Left renal cortex interstitium (tissue), 4 donors: ENCODE measurements around the gene C5. TPM values are rescaled to one million over a fixed set of nuclear protein-coding genes. Genes with fewer than 3 reads are reported as not detected.

ENCODE experiments used
- DNase-seq, 4 donors: peaks; one replicate each; pipeline ENCODE4 v3.0.0-alpha.2; 2013; ENCODE audit warnings: low read depth in 4 of 4, low spot score in 2 of 4, missing footprints in 1 of 4
- polyA plus RNA-seq, 4 donors: library from polyadenylated mRNA; unstranded; fragments of 120-200 nt; gene quantifications; one replicate each; pipeline ENCODE4 v1.2.1, GENCODE V29; 2013; ENCODE audit not compliant: insufficient read length in 4 of 4

C5 gene
- polyA plus RNA-seq, 4 donors = 12.6 to 17.1 (median 15.5) TPM

DNA sequence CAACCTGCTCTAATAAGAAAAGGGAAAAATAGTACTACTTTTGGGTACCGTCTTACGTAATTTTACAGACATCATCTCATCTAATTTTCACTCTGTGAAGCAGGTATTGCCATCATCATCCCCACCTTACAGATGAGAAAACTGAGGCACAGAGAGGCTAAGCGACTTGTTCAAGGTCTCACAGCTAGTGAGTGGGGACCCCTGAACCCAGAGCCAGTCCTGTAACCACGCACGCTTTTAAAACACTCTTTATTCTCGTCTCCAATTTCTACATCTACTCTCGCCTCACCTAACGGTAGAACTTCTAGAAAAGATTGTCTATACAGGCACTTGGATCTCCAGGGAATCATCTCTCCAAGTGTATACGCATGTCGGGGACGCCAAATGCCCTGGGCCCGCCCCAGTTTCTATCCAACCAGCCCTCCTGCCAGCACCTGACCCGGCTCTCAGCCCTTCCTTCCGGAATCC lies 122.0 kb downstream of the C5 start:
- DNase-seq = no peak

DNA sequence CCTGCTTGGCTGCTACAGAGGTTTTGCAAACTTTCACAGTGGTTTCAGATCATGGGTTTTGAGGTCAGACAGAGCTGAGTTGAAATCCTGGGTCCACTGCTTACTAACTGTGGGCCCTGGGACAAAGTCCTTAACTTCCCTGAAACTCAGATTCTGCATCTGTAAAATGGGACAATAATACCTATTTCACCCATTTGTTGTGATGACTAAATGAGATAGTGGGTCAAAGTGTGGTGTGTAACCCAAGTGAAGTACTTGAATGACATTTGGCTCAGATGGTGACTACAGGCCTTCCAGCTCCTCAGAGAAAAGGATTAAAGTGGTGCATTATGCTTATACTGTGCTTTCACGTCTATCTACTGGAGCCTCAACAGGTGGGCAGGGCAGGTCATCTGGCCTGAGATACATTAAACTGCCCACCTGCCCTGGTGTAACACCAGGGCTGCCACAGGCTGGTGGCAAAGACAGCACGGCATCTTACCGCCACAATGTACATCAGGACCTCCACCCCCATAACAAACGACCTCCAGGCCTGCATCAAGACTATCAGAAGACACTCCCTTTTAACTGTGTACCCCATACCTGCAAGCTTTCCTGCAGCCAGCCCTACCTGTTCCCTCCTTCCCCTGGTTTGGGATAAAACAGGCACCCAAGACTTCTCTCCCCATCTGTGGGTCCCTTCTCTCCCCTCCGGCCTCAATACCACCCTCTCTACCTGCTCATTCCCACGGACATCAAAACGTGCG lies 122.6 kb downstream of the C5 start:
- no peak for DNase-seq

DNA sequence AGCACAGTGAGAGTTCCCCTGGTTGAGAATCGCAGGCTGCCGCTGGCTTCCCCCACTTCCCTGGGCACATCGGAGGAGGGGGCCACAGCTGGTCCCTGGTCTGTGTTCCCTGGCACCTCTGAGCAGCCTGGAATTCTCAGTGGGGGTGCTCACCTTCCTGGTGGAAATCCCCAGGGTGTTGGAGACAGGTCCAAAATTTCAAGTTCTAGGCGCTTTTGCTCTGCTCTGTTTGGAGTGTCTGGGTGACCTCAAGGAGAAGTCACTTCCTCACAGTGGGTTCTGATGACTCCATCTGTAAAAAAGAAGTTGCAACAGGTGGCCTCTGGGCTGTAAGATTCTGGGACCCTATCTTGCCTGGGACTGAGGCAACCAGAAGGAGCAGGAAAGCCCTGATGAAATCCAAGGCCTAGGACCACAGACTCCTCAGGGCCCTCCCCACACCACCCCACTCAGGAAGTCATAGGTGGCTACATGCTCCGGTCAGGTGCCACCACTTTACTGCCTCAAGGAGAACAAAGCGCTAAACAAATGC lies 123.6 kb downstream of the C5 start, which contains the start of gene TRAF1:
Gene TRAF1, minus strand, starts transcription at position 400 of the 532 bp plus-strand sequence. CDS start 721 bp downstream, outside the sequence.
- DNase-seq = no peak

DNA sequence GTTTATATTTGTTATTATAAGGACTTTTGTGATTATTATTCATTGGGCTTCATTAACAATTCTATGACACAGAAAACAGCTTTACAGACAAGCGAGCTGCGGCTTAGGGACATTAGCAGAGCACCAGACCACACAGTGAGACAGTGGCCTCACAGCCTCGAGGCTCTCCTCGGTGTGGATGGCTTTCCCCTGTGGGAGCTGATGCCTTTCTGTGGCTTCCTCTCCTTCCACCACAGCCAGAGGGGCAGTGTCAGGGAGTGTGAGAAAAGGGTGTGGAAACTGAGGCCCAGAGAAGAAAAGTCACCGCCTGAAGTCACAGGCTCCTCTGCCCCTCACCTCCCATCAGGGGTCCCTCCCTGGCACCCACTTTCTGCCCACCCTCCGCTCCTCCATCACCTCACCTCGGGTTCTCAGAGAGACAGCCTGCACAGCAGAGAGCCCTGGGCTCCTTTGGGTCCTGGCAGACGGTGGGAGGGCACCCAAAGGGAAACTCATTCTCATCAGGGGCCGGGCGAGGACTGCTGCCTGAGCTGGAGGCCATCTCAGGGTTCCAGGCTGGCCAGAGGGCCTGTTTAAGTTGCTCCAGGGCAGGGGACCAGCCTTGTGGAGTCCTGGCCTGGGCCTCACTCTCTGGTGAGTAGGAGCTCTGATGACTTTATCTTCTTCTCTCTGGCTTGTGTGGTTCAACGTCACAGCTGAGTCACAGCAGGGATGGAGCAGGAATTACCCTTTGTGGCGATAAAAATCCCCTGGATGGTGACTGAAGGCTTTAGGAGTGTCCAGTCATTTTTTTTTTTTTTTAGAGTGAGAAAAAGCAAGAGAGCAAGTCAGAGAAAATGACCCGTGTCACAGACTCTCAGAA lies 124.3 kb downstream of the C5 start:
- no peak for DNase-seq

DNA sequence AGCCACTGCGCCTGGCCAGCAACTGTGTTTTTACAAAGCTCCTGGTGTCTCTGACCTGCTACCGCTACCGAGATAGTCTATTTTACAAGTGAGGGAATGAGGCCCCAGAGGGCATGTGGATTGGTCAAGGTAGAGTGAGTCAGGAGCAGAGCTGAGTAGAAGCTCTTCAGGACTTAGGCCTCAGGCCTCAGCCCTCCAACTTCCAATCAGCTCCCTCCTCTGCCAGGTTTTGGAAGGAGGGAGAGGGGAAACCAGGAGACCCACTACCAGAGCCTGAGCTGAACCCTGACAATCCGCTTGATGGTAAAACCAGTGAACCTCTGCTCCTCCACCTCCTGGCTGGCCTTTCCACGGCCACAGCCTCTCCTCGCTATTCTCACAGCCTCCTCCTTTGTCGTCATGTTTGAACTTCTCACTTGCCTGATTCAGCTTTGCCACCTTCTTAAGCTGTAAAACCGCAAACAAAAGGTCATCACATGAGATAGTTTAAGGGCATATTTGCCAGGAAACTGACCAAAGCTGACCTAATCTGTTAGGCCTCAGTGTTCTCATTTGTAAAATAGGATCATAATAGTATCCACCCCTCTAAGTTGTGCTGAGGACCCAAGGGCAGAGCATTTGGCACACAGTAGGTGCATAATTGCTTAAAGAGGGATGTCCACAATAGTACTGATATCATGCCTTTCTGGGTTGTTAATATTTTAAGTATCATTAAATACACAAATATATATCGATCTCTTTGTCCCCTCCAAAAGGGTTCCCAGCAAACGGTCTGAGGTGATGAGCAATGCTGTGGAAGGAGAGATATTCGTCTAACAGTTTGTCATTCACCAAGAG lies 125.2 kb downstream of the C5 start:
- no peak for DNase-seq

DNA sequence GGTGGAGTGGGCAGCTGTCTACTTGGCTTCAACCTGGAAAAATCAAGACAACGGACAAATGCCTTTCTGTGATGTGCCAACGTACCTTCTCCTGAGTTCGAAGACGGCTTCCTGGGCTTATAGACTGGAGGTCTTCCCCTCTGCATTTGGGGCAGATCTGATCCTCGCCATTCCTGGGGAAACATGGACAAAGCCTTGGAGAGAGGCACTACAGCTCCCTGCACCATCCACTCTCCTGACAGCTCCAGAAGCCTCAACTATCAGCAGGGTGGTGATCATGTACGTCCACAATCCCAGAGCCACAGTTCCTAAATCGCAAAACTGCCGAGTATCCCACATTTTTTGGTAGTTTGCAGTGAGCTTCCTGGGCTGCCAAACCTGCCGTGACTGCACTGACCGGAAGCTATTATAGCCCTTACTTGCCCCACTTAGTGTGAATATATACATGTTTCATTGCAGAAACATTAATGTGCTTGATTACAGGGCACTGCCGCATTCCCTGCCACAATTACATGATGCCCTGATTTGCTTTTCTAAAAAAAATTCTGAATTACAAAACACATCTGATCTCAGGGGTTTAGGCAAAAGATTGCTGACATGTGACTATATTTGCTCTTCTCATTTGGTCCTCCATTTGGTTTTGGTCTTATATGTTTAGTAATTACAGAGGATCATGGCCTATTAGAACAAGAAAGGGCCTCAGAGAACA lies 126.3 kb downstream of the C5 start:
- no peak for DNase-seq

DNA sequence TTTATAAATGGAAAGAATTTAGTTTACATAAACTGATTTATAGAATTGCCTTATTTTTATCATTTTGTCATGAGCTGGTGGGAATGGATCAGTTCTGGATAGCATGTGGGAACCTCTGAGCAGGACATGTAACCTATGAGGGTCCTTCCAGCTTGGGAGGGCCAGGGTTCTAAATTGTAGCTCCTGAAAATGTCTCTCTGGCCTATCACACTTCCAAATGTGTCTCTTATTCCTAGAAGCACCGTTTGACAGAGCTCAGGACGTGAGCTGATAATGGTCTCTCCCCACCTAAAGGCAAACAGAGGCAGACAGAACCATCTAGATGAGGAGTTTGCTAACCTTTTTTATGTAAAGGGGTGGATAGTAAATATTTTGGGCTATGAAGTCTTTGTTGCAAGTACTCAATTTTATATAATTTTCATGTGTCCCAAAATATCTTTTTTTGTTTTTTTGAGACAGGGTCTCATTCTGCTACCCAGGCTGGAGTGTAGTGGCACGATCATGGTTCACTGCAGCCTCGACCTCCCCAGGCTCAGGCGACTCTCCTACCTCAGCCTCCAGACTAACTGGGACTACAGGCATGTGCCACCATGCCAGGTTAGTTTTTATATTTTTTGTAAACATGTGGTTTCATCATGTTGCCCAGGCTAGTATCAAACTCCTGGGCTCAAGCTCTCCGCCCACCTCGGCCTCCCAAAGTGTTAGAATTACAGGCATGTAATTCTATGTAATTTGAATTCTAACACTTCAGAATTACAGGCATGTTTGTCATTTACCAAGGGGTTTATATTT lies 127.5 kb downstream of the C5 start:
- no peak for DNase-seq

DNA sequence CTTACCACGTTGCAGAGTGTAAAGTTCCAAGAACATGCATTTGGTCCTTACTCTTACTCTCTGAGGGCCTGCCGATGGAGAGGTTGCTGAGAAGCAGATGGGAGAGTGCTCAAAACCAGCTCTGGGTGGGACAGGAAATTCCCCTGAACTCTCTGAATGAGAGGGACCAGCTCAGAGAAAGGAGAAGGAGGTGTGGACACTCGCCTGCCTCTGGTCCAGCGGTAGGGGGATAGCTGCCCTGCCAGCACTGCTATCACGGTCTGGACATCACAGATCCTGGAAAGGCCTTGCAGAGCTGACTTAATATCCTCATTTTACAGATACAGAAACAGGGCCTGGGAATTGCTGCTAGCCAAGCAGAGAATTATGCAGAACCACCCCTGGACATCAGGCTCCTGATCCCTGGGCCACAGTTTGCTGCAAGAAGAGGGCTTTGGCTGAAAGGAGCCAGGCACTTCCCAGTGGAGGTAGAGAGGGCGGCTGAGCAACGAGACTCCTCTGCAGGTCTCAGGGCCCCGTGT lies 128.4 kb downstream of the C5 start:
- DNase-seq = no peak

DNA sequence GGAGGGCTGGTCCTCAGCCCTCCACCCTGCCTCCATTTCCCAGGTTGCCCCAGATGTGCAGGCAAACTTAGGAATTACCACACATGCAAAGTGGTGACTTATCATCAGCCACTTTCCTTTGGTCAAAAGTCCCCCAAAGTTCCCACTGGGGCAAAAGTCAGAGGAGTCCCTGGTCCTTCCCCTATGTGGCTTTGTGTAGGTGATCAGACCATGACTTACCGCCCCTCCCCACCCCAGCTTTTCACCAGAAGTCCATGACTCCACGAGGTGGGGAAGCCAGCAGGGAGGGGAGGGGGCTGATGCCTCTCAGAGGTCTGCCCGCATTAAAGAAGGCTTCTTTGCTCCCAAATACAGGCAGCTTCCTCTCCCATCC lies 129.3 kb downstream of the C5 start:
- no peak for DNase-seq

DNA sequence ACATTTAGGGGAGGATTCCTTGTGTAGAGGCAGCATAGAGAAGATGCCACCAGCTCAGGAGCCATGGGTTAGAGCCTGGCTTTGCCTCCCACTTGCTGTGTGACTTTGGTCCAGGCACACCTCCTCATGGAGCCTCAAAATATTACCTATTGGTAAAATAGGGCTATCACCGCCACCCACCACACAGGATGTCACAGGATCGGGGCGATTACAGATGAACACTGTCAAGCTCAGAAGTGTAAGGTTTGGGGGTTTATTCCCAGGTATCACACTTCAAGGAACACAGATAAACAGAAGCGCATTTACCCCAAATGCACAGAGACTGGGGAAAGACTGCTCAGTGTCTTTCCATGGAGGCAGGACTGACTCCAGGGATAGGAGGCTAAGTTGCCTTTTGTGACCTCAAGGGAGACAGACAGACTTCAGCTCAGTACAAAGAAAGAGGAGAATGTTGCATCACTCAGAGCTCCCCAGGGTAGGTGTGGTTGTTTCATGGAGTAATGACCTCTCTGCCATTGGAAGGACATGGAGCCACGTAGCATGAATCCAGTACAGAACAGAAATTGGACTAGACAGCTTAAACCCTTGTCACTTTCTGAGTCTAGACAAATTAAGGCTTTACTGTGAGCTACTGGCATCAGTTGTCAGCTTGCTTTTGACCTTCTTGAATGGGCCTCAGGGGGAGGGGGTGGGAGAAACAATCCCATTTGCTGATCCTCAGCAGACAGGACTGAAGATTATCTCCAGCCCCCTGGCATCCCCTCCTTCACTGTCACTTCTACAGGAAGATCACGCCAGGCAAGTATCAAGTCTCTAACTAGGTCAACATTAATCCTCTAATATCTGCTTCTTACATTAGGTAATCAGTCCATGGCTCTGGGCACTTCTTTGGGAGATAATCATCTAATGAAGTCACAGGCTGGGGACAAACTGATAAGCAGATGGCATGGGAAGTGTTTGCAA lies 130.0 kb downstream of the C5 start:
- DNase-seq = no peak

DNA sequence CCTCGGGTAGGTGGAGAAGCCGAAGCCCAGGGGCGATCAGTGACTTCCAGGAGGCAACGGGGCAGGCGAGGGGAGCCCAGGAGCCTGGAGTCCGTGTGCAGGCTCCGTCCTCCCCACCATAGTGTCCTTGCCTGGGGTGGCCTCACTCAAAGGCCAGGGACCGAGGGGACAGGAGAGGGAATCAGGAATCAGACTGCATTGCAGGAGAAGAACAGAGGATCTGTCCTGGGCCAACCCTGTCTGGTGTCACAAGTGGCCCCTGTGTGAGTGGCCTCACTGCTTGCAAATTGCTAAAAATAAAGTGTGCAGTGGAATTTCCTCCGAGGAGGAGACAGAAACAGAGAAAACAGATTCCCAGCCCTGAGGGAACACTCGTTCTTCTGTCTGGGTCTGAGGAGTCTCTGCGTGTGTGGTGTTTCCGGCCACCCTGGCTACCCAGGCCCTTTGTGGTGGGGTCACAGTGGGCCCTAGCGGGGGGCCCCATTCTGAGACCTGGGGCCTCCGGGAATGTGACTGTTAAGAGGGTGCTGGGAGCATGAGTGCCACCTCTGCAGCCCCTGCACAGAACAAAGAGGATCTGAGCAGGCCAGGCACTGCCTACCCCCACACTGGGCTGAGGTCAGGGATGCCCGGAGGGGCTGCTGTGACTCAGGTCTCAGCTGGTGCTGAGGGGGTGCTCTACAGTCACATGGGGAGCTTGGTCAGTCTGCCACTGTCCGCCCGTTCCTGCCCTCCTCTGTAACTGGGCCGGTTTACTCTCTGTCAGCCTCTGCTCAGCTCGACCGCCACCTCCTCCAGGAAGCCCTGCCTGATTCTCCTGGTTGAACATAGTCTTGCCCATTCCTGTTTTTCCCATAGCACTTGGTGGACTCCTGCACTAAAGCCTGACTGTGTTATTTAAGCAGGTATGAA lies 130.9 kb downstream of the C5 start:
- no peak for DNase-seq

DNA sequence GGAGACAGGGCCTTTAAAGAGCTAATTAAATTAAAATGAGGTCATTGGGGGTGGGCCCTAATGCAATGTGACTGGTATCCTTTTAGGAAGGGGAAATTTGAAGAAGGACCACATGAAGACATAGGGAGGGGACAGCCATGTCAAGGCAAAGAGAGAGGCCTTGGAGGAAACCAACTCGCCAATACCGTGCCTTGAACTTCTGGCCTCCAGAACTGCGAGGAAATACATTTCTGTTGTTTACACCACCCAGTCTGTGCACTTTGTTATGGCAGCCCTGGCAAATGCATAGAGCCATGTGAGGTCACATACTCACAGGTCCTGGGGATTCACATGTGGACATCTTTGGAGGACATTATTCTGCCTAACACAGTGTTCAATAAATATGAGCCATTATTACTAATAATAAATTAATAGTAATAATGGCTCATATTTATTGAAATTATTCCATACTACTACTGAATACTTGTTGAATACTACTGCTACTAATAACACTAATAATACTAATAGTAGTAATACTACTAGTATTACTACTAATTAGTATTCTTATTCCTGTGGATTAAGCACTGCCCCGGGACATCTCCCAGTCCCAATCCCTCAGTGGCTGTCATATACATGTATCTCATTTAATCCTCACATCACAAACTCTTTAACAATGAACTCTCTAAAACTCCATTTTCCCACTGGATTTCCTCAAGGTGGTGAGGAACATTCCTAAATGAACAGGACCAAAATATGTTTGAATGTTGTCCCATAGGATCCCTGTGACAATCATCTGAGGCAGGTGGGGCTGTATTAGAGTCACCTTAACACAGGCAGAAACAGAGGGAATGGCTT lies 131.9 kb downstream of the C5 start:
- DNase-seq = no peak

DNA sequence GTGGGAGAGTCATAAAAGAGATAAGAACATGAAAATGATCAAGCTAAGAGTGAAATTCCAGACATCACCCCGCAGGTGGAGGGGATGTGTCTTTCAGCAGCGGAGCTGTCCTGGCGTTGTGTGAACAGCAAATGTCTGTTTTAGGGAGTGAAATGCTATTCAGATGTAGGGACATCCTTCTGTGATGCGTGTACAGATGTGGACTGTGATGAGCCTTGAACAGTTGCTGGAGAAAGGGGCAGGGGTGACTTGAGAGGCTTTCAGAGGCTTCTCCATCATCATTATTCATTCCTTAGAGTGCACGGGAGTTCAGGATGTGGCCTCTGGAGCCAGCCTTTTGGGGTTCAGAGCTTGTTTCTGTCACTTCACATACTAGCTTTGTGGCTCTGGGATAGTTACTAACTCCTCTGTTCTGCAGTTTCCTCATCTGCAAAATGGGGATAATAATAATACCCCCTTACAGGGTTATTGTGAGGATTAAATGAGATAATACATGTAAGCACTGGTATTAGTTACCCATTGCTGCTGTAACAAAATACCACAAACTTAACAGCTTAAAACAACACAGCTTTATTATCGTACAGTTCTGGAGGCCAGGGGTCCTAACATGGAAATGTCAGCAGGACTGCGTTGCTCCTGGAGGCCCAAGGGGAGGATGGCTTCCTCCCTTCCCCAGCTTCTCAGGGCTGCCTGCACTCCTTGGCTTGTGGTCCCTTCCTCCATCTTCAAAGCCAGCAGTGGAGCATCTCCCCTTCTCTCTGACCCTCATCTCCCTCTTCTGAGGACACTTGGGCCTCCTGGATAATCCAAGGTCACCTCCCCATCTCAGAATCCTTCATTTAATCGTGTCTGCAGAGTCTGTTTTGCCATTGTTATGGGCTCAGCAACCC lies 132.8 kb downstream of the C5 start:
- DNase-seq = no peak

DNA sequence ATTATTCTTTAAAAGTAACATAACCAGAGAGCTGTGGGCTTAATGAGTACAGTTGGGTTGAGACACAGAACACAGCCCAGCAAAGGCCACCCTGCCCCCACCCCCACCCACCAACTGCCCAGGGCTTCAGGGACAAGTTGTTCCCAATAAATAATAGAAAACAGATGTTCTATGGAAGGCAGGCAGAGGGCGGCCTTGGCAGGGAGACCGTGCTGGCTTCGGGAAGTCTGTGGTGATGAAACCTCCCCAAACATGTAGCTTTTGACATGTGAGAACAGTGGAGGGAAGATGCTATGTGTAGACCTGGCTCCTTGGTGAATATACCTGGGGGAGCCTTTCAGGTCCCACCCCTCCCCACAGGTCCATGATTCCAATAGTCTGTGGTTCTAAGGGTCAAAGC lies 133.5 kb downstream of the C5 start:
- DNase-seq = no peak
